Measurements from ENCODE around the gene RAB8B. TPM values are rescaled to one million over a fixed set of nuclear protein-coding genes. Genes with fewer than 3 reads are reported as not detected.

The RAB8B gene
- total RNA-seq, 4 donors from 2014 or later = 7.2 to 33.4 (median 14.3) TPM

- no peak overlapping the region for H3K27ac ChIP-seq
- H3K27me3 ChIP-seq = no peaks in the 10 kb centered on the region
- intact Hi-C loops (cut with DNase I; ENCODE audit: low total_unique reads) (no loop called here), in situ Hi-C loops (cut with MboI; ENCODE audit: low sequenced_read_pairs in 4 of 4) (loop anchor here in 1 of 4 donors (10.0 kb wide), 1 partner anchor 109 kb away; the partner anchor contains the start of gene APH1B)
- TF ChIP-seq POLR2A (IDR thresholded peaks at IDR 0.05) = no peak
- TF ChIP-seq, protein P1, sequence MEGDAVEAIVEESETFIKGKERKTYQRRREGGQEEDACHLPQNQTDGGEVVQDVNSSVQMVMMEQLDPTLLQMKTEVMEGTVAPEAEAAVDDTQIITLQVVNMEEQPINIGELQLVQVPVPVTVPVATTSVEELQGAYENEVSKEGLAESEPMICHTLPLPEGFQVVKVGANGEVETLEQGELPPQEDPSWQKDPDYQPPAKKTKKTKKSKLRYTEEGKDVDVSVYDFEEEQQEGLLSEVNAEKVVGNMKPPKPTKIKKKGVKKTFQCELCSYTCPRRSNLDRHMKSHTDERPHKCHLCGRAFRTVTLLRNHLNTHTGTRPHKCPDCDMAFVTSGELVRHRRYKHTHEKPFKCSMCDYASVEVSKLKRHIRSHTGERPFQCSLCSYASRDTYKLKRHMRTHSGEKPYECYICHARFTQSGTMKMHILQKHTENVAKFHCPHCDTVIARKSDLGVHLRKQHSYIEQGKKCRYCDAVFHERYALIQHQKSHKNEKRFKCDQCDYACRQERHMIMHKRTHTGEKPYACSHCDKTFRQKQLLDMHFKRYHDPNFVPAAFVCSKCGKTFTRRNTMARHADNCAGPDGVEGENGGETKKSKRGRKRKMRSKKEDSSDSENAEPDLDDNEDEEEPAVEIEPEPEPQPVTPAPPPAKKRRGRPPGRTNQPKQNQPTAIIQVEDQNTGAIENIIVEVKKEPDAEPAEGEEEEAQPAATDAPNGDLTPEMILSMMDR (IDR thresholded peaks at IDR 0.05 in 4 of 5, conservative IDR thresholded peaks at IDR 0.05 in 1 of 5) = no peak
- H3K4me1 ChIP-seq = peaks cover 12 to 26% of the 10 kb centered on the region in 2 donors
- H3K4me3 ChIP-seq = no peak overlapping the region
- no peaks in the 10 kb centered on the region for H3K36me3 ChIP-seq
- no peaks in the 10 kb centered on the region for H3K9me3 ChIP-seq
- DNase-seq (no peak), ATAC-seq (no peak)
These were observed 24.1 kb upstream of the RAB8B start for GRCh38 chr15:63165166-63165859.

DNA sequence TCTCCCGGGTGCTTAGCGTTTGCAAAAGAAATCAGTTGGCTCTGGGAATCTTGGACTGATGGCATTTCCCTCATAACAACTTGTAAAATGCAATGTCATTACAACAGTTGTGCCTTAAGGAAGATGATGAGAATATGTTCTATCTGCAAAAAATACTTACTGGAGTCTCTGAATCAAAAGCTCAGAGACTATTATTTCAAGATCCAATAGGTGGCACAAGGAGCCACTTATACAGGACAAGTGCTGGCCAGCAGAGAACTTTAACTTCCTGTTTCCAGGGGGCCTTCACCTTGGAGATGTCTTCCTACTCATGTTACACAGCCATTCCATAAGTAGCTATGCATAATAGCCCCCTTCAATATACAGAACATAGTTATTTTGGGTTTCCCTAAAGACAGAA lies 23.2 kb upstream of the RAB8B start:
- Histone ChIP-seq H3K4me3 (no peak overlapping the region), H3K27ac (no peak overlapping the region), H3K36me3 (no peaks in the 10 kb centered on the region), H3K27me3 (no peaks in the 10 kb centered on the region), H3K4me1 (peaks cover 13 to 31% of the 10 kb centered on the region in 2 donors), H3K9me3 (no peaks in the 10 kb centered on the region)
- no peak for ATAC-seq
- in situ Hi-C loops (cut with MboI; ENCODE audit: low sequenced_read_pairs in 4 of 4) (loop anchor here in 1 of 4 donors (10.0 kb wide), 1 partner anchor 109 kb away; the partner anchor contains the start of gene APH1B), intact Hi-C loops (cut with DNase I; ENCODE audit: low total_unique reads) (no loop called here)
- TF ChIP-seq POLR2A (IDR thresholded peaks at IDR 0.05) = no peak
- TF ChIP-seq, protein P1 (IDR thresholded peaks at IDR 0.05 in 4 of 5, conservative IDR thresholded peaks at IDR 0.05 in 1 of 5) = no peak
- no peak for DNase-seq

DNA sequence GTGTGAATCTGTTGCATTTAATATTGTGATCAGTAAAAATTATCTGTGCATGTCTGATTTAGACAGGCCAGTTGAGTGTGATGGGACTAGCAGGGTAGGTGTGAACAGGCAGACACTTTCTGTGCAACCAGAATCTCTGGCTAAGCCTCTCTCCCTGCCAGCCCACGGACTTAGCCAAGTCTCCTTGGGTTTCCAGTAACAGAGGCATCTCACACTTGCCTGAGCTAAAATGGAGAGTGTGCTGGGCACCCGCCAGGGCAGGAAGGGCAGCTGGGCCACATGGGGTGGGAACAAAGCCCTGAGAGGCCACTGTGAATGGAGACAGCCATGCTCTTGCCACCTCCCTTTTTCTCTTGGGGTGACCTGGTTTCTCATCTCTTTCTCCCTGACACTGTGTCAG lies 19.6 kb upstream of the RAB8B start:
- in situ Hi-C loops (cut with MboI; ENCODE audit: low sequenced_read_pairs in 4 of 4) = loop anchor here in 1 of 4 donors (10.0 kb wide), 1 partner anchor 105 kb away; the partner anchor contains the start of gene APH1B
- Histone ChIP-seq H3K9me3 (no peaks in the 10 kb centered on the region), H3K4me1 (peaks cover 27 to 49% of the 10 kb centered on the region in 2 donors), H3K36me3 (no peaks in the 10 kb centered on the region), H3K27me3 (no peaks in the 10 kb centered on the region), H3K27ac (peak overlapping the region; percentile 78 to 95 (median 92)), H3K4me3 (no peak overlapping the region)
- peak; percentile 69 to 70 for ATAC-seq
- intact Hi-C loops (cut with DNase I; ENCODE audit: low total_unique reads) = no loop called here
- peak; percentile 72 to 86 for DNase-seq
- TF ChIP-seq, protein P1 (IDR thresholded peaks at IDR 0.05 in 4 of 5, conservative IDR thresholded peaks at IDR 0.05 in 1 of 5) = no peak
- no peak for TF ChIP-seq POLR2A (IDR thresholded peaks at IDR 0.05)

DNA sequence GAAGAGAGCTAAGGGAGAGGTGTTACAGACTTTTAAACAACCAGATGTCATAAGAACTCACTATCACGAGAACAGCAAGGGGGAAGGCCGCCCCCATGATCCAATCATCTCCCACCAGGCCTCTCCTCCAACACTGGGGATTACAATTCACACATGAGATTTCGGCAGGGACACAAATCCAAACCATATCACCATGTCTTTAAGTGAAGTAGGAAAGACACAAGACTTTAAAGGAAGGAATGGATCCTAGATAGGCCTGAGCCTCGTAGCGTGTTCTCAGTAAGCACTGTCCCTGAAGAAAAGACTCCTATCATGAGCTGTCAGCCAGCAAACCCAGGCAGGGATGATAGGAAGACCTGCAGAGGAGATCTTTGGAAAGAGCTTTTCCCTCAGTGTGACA lies 17.0 kb upstream of the RAB8B start:
- peak in 1 of 2 donors; percentile 18 for DNase-seq
- Histone ChIP-seq H3K4me3 (no peak overlapping the region), H3K4me1 (peaks cover 27 to 49% of the 10 kb centered on the region in 2 donors), H3K27ac (peak overlapping the region; percentile 90 to 95 (median 92)), H3K27me3 (no peaks in the 10 kb centered on the region), H3K36me3 (no peaks in the 10 kb centered on the region), H3K9me3 (no peaks in the 10 kb centered on the region)
- peak in 1 of 2 donors; percentile 15 for TF ChIP-seq POLR2A (IDR thresholded peaks at IDR 0.05)
- TF ChIP-seq, protein P1 (IDR thresholded peaks at IDR 0.05 in 4 of 5, conservative IDR thresholded peaks at IDR 0.05 in 1 of 5) = no peak
- no peak for ATAC-seq
- in situ Hi-C loops (cut with MboI; ENCODE audit: low sequenced_read_pairs in 4 of 4) (no loop called here), intact Hi-C loops (cut with DNase I; ENCODE audit: low total_unique reads) (loop anchor here (2.0 kb wide), 1 partner anchor 16 kb away; the partner anchor contains the start of gene RAB8B)
